GM12878 (cell line): ENCODE measurements around the gene KCNK1. TPM values are rescaled to one million over a fixed set of nuclear protein-coding genes. Genes with fewer than 3 reads are reported as not detected.

Experiments used
- ATAC-seq: fragments of 200-7000 bp; cut with Tn5 transposase; 3 replicates; pipeline ENCODE4 v1.9.1; 2020; ENCODE audit warnings: mild to moderate bottlenecking, moderate library complexity
- BruUV-seq: library from RNA; stranded (reverse); fragments of 400-500 nt; replicated peaks from 2 replicates; lab custom pipeline; 2021; lab: Mats Ljungman, UMichigan
- CTCF ChIA-PET: fragments of 300-600 bp; sonication (Branson Sonifier 250); formaldehyde crosslinking; extraction: SDS; loops from one replicate; lab custom pipeline; 2021; ENCODE audit warnings: inconsistent platforms; lab: Yijun Ruan, JAX
- POLR2A ChIA-PET: fragments of 350-600 bp; formaldehyde crosslinking; extraction: SDS; loops from one replicate; lab custom pipeline; 2021; ENCODE audit warnings: inconsistent platforms; lab: Charles Lee
- RAD21 ChIA-PET: fragments of 300-600 bp; sonication (Branson Sonifier 250); formaldehyde crosslinking; loops from one replicate; lab custom pipeline; 2023; ENCODE audit warnings: antibody characterized with exemption; ENCODE audit not compliant: unreplicated experiment; lab: Charles Lee
- SMC1A ChIA-PET: fragments of 300-600 bp; sonication (Branson Sonifier 250); formaldehyde crosslinking; loops from one replicate; lab custom pipeline; 2023; ENCODE audit not compliant: unreplicated experiment, uncharacterized antibody; lab: Charles Lee
- DNase-seq: peaks from one replicate; pipeline ENCODE4 v3.0.0-alpha.2; 2011; ENCODE audit warnings: low read depth, low spot score
- FAIRE-seq: peaks from 3 replicates; lab custom pipeline; 2011; peaks lifted over from hg19 to GRCh38; lab: Jason Lieb, UNC
- H2AFZ ChIP-seq: 2 replicates; pipeline ENCODE4 v1.6.0; 2011; ENCODE audit warnings: low read depth, low read length, control low read depth; ENCODE audit not compliant: control insufficient read depth
- H3K27ac ChIP-seq: 2 replicates; pipeline ENCODE4 v1.5.1; 2011; ENCODE audit warnings: control low read depth; ENCODE audit not compliant: control insufficient read depth, insufficient read depth
- H3K27me3 ChIP-seq, 2 experiments: replicated peaks in 1 of 2; 2 replicates each; pipeline versions ENCODE4 v1.6.0 to v1.6.1; 2011; ENCODE audit warnings: low read length in 1 of 2; ENCODE audit not compliant: control insufficient read depth in 2 of 2, insufficient read depth in 2 of 2
- H3K36me3 ChIP-seq, 2 experiments: 2 replicates each; pipeline ENCODE4 v1.5.1; 2011; ENCODE audit warnings: low read length in 1 of 2; ENCODE audit not compliant: control insufficient read depth in 2 of 2, insufficient read depth in 2 of 2
- H3K4me1 ChIP-seq: 2 replicates; pipeline ENCODE4 v1.6.1; 2011; ENCODE audit warnings: mild to moderate bottlenecking, low read length, moderate library complexity, mixed read lengths; ENCODE audit not compliant: control insufficient read depth, insufficient read depth
- H3K4me2 ChIP-seq: 2 replicates; pipeline ENCODE4 v1.6.0; 2011; ENCODE audit warnings: control low read depth; ENCODE audit not compliant: control insufficient read depth, insufficient read depth
- H3K4me3 ChIP-seq: fragments of 200-600 bp; sonication (generic); 2 replicates; pipeline ENCODE4 v1.5.1; 2016
- H3K79me2 ChIP-seq: 2 replicates; pipeline ENCODE4 v1.6.0; 2011; ENCODE audit warnings: low read length; ENCODE audit not compliant: control insufficient read depth, insufficient read depth
- H3K9ac ChIP-seq: 2 replicates; pipeline ENCODE4 v1.8.0; 2011; ENCODE audit warnings: low read length, control low read depth, mixed read lengths; ENCODE audit not compliant: control insufficient read depth, insufficient read depth
- H3K9me3 ChIP-seq: replicated peaks from 3 replicates; pipeline ENCODE4 v1.5.1; 2011; ENCODE audit warnings: mild to moderate bottlenecking, low read length; ENCODE audit not compliant: control insufficient read depth, insufficient read depth
- H4K20me1 ChIP-seq: 2 replicates; pipeline ENCODE4 v1.6.0; 2011; ENCODE audit not compliant: control insufficient read depth, insufficient read depth
- ATF7 ChIP-seq: fragments of 450-650 bp; IDR thresholded peaks from 2 replicates; pipeline ENCODE4 v1.6.1; 2016; ENCODE audit warnings: low read depth, mild to moderate bottlenecking
- BACH1 ChIP-seq: fragments of 450-650 bp; IDR thresholded peaks from 2 replicates; pipeline ENCODE4 v1.6.1; 2017; ENCODE audit warnings: mild to moderate bottlenecking, borderline replicate concordance
- CBX5 ChIP-seq: sonication (generic); IDR thresholded peaks from 2 replicates; pipeline ENCODE4 v1.6.1; 2016; ENCODE audit warnings: low read depth, moderate library complexity, mild to moderate bottlenecking, inconsistent platforms
- CEBPZ ChIP-seq: fragments of 150-350 bp; IDR thresholded peaks from 2 replicates; pipeline ENCODE4 v1.6.1; 2016; ENCODE audit warnings: low read depth, low read length
- CTCF ChIP-seq, 3 experiments: IDR thresholded peaks in 2 of 3; conservative IDR thresholded peaks in 1 of 3; 2 replicates each; pipeline ENCODE4 v1.5.1; 2011; ENCODE audit warnings: low read depth in 3 of 3, low read length in 3 of 3, mild to moderate bottlenecking in 3 of 3, control low read depth in 2 of 3, moderate library complexity in 2 of 3, inconsistent platforms in 1 of 3, mixed read lengths in 1 of 3; ENCODE audit not compliant: control insufficient read depth in 2 of 3, insufficient read depth in 1 of 3; ENCODE audit errors: extremely low read depth in 1 of 3
- EP300 ChIP-seq, 2 experiments: fragments of 150-350 bp in 1 of 2; IDR thresholded peaks; 2 replicates each; pipeline ENCODE4 v1.6.1; 2011 to 2012; ENCODE audit warnings: low read depth in 2 of 2, low read length in 2 of 2, borderline replicate concordance in 1 of 2, improper control_type of control experiment in 1 of 2, inconsistent platforms in 1 of 2; ENCODE audit not compliant: control insufficient read depth in 1 of 2
- ESRRA ChIP-seq: IDR thresholded peaks from 2 replicates; pipeline ENCODE4 v1.6.1; 2012; ENCODE audit warnings: mild to moderate bottlenecking, low read length, improper control_type of control experiment
- HDAC2 ChIP-seq: fragments of 200-600 bp; sonication (generic); IDR thresholded peaks from 2 replicates; pipeline ENCODE4 v1.6.1; 2017
- MEF2A ChIP-seq: IDR thresholded peaks from 2 replicates; pipeline ENCODE4 v1.6.1; 2011; ENCODE audit warnings: low read depth, mild to moderate bottlenecking, low read length, moderate library complexity; ENCODE audit not compliant: insufficient read depth
- NFXL1 ChIP-seq: fragments of 450-650 bp; IDR thresholded peaks from 2 replicates; pipeline ENCODE4 v1.6.1; 2017; ENCODE audit warnings: antibody characterized with exemption, mild to moderate bottlenecking, borderline replicate concordance
- POLR2AphosphoS5 ChIP-seq: IDR thresholded peaks from 2 replicates; pipeline ENCODE4 v1.6.1; 2011; ENCODE audit warnings: mild to moderate bottlenecking, low read length, inconsistent platforms
- RBBP5 ChIP-seq: fragments of 200-600 bp; sonication (generic); conservative IDR thresholded peaks from 2 replicates; pipeline ENCODE4 v1.6.1; 2016
- RELA ChIP-seq: fragments of 450-650 bp; IDR thresholded peaks from 2 replicates; pipeline ENCODE4 v1.8.0; 2014; ENCODE audit warnings: borderline replicate concordance; ENCODE audit not compliant: partially characterized antibody
- RELB ChIP-seq: fragments of 450-650 bp; IDR thresholded peaks from 2 replicates; pipeline ENCODE4 v1.6.1; 2017; ENCODE audit warnings: low read depth, mild to moderate bottlenecking, moderate library complexity
- SMC3 ChIP-seq: IDR thresholded peaks from 2 replicates; pipeline ENCODE4 v1.6.1; 2011; ENCODE audit warnings: low read length, improper control_type of control experiment, borderline replicate concordance
- STAT1 ChIP-seq: fragments of 450-650 bp; conservative IDR thresholded peaks from 2 replicates; pipeline ENCODE4 v1.6.1; 2014; ENCODE audit warnings: antibody characterized with exemption, mild to moderate bottlenecking
- YBX1 ChIP-seq: fragments of 450-650 bp; IDR thresholded peaks from 2 replicates; pipeline ENCODE4 v1.6.1; 2016; ENCODE audit warnings: antibody characterized with exemption
- ZNF274 ChIP-seq: IDR thresholded peaks from one replicate; pipeline ENCODE4 v1.8.0; 2011; ENCODE audit not compliant: insufficient read length, insufficient read depth
- ZZZ3 ChIP-seq: IDR thresholded peaks from 2 replicates; pipeline ENCODE4 v1.6.1; 2011; ENCODE audit warnings: low read depth; ENCODE audit not compliant: control insufficient read depth, insufficient read length
- WGBS: methylation state at CpG from one replicate; pipeline ENCODE4 v1.1.6; 2016; ENCODE audit warnings: low lambda C conversion rate; ENCODE audit not compliant: insufficient replicate concordance, insufficient coverage; ENCODE audit errors: missing lambda C conversion rate; 5-methylcytosine and 5-hydroxymethylcytosine counted together
- in situ Hi-C: fragments of 300-500 bp; cut with MboI; formaldehyde crosslinking; loops from 9 replicates; pipeline ENCODE4 v1.14.3; 2018; ENCODE audit warnings: mixed read lengths
- intact Hi-C: fragments of 100-400 bp; cut with micrococcal nuclease; formaldehyde crosslinking; loops from one replicate; pipeline ENCODE4 v1.14.2; 2022; ENCODE audit not compliant: unreplicated experiment
- polyA plus RNA-seq, 11 experiments: library from polyadenylated mRNA; depleted of rRNA in 4 of 11; unstranded in 6 of 11; stranded (reverse) in 5 of 11; fragments of >200 nt; fragmentation: Nextera tagmentation in 4 of 11; fragmentation: Illumina TruSeq in 1 of 11; extraction: Ambion mirVana in 4 of 11; extraction: Trizol in 1 of 11; gene quantifications; 1 replicate in 1 of 11; 2 replicates in 10 of 11; pipeline versions ENCODE4 v1.2.1 to v1.2.3, GENCODE V29; 2011 to 2016; ENCODE audit warnings: inconsistent platforms in 2 of 11, missing spikeins in 2 of 11, low read depth in 1 of 11
- total RNA-seq, 4 experiments: library from RNA; depleted of rRNA in 3 of 4; stranded (reverse); fragments of >200 nt in 3 of 4; fragmentation: Illumina TruSeq in 1 of 4; extraction: Trizol in 1 of 4; gene quantifications; 2 replicates each; pipeline versions ENCODE4 v1.2.1 to v1.2.3, GENCODE V29; 2013 to 2021

KCNK1 gene
- total and polyA plus RNA-seq, 10 of the 15 experiments (the other 5 are each of a cell fraction or from before 2014, with no cell fraction given), result 9.4 to 27.6 (median 15.1) TPM

GRCh38 chr1:233689748-233690254 lies 75.9 kb downstream of the KCNK1 start:
- no peak for ATAC-seq
- no peak overlapping the region for H3K4me2 ChIP-seq
- intact Hi-C loops, result no loop called here

More at GRCh38 chr1:233689748-233690254, 75.9 kb downstream of the KCNK1 start:
- H2AFZ ChIP-seq, result no peak overlapping the region
- H3K27ac ChIP-seq, result no peak overlapping the region
- H3K79me2 ChIP-seq, result no peaks in the 10 kb centered on the region
- peaks cover 5% of the 10 kb centered on the region; the same call in 1 of the 2 replicates for H3K4me1 ChIP-seq
- H3K9ac ChIP-seq, result no peak overlapping the region
- no peaks in the 10 kb centered on the region for H4K20me1 ChIP-seq
- no peak for FAIRE-seq
- WGBS, result 51% methylated on average over 3 of the region's 3 CpGs
- ChIA-PET POLR2A (no interaction called here), RAD21 (no interaction called here), SMC1A (interaction anchor here (1.0 to 1.6 kb wide), 4 partner anchors 10 to 248 kb away, joined by 3 to 4 read pairs (median 4); no protein-coding TSS in a partner anchor), CTCF (no interaction called here)
- H3K27me3 ChIP-seq, result no peaks in the 10 kb centered on the region
- no peak for DNase-seq
- H3K36me3 ChIP-seq, result no peaks in the 10 kb centered on the region
- BruUV-seq, result no TSS peak
- no peak overlapping the region for H3K4me3 ChIP-seq
- no peaks in the 10 kb centered on the region for H3K9me3 ChIP-seq
- in situ Hi-C loops, result no loop called here
- no peak for TF ChIP-seq STAT1
- no peak for TF ChIP-seq CBX5
- no peak for TF ChIP-seq ZNF274
- no peak for TF ChIP-seq RELB
- TF ChIP-seq POLR2AphosphoS5, result no peak
- TF ChIP-seq HDAC2, result no peak
- no peak for TF ChIP-seq YBX1
- TF ChIP-seq MEF2A, result no peak
- TF ChIP-seq BACH1, result no peak
- TF ChIP-seq CTCF (IDR thresholded peaks at IDR 0.05 in 2 of 3, conservative IDR thresholded peaks at IDR 0.05 in 1 of 3; ENCODE audit: control insufficient read depth in 2 of 3, extremely low read depth in 1 of 3, insufficient read depth in 1 of 3, low read depth in 3 of 3, low read length in 3 of 3), result no peak
- TF ChIP-seq RBBP5, result no peak
- TF ChIP-seq EP300 (IDR thresholded peaks at IDR 0.05; ENCODE audit: borderline replicate concordance in 1 of 2, control insufficient read depth in 1 of 2, low read depth in 2 of 2, low read length in 2 of 2), result no peak
- TF ChIP-seq ESRRA, result no peak
- no peak for TF ChIP-seq SMC3
- TF ChIP-seq CEBPZ, result no peak
- no peak for TF ChIP-seq ZZZ3
- no peak for TF ChIP-seq ATF7
- TF ChIP-seq RELA, result no peak
- TF ChIP-seq NFXL1, result no peak
- TF ChIP-seq, all 136 proteins: peak for 0
